SK-N-SH treated with all-trans-retinoic acid at 6 μM for 48 hours (cell line): ENCODE measurements around the gene DIAPH3.

ENCODE experiments used
- CREB5 ChIP-seq: fragments of 250-450 bp; sonication (Bioruptor Pico); IDR thresholded peaks from 2 replicates; pipeline ENCODE4 v1.5.1; 2020; ENCODE audit warnings: low read depth, mild to moderate bottlenecking, moderate library complexity
- CSRNP3 ChIP-seq: fragments of 250-450 bp; sonication (Bioruptor Pico); IDR thresholded peaks from 2 replicates; pipeline ENCODE4 v1.5.1; 2021; ENCODE audit warnings: mild to moderate bottlenecking, moderate library complexity
- GLIS3 ChIP-seq: fragments of 250-450 bp; sonication (Bioruptor Pico); IDR thresholded peaks from 2 replicates; pipeline ENCODE4 v1.5.0; 2020; ENCODE audit warnings: mild to moderate bottlenecking, moderate library complexity
- RARB ChIP-seq: fragments of 250-450 bp; sonication (Bioruptor Pico); IDR thresholded peaks from 2 replicates; pipeline ENCODE4 v1.8.0; 2021; ENCODE audit warnings: mild to moderate bottlenecking, moderate library complexity
- SNAI2 ChIP-seq: fragments of 250-450 bp; sonication (Bioruptor Pico); IDR thresholded peaks from 2 replicates; pipeline ENCODE4 v1.5.0; 2020; ENCODE audit warnings: mild to moderate bottlenecking, moderate library complexity
- TOX ChIP-seq: fragments of 250-450 bp; sonication (Bioruptor Pico); IDR thresholded peaks from 2 replicates; pipeline ENCODE4 v1.8.0; 2021; ENCODE audit warnings: mild to moderate bottlenecking, moderate library complexity, borderline replicate concordance
- ZFP3 ChIP-seq: fragments of 250-450 bp; sonication (Bioruptor Pico); IDR thresholded peaks from 2 replicates; pipeline ENCODE4 v1.5.0; 2020; ENCODE audit warnings: mild to moderate bottlenecking, moderate library complexity
- ZFP30 ChIP-seq: fragments of 450-650 bp; formaldehyde crosslinking; IDR thresholded peaks from 2 replicates; pipeline ENCODE4 v1.5.0; 2022; ENCODE audit warnings: mild to moderate bottlenecking, moderate library complexity
- TF ChIP-seq, protein P1 (sequence below): fragments of 250-450 bp; sonication (Bioruptor Pico); IDR thresholded peaks from 2 replicates; pipeline ENCODE4 v1.8.0; 2021; ENCODE audit warnings: low read depth, mild to moderate bottlenecking, moderate library complexity, borderline replicate concordance
- TF ChIP-seq, protein P2 (sequence below): fragments of 250-450 bp; sonication (Bioruptor Pico); IDR thresholded peaks from 2 replicates; pipeline ENCODE4 v1.5.0; 2020; ENCODE audit warnings: mild to moderate bottlenecking, moderate library complexity

GRCh38 chr13:59750860-59751259 lies 412.9 kb downstream of the DIAPH3 start:
- TF ChIP-seq ZFP3 = no peak
- TF ChIP-seq ZFP30 (CRISPR knock-in tag) = no peak
- TF ChIP-seq CREB5 (CRISPR knock-in tag) = no peak
- TF ChIP-seq, protein P1, sequence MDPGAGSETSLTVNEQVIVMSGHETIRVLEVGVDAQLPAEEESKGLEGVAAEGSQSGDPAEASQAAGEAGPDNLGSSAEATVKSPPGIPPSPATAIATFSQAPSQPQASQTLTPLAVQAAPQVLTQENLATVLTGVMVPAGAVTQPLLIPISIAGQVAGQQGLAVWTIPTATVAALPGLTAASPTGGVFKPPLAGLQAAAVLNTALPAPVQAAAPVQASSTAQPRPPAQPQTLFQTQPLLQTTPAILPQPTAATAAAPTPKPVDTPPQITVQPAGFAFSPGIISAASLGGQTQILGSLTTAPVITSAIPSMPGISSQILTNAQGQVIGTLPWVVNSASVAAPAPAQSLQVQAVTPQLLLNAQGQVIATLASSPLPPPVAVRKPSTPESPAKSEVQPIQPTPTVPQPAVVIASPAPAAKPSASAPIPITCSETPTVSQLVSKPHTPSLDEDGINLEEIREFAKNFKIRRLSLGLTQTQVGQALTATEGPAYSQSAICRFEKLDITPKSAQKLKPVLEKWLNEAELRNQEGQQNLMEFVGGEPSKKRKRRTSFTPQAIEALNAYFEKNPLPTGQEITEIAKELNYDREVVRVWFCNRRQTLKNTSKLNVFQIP (CRISPR knock-in tag) = no peak
- TF ChIP-seq GLIS3 (CRISPR knock-in tag) = no peak
- no peak for TF ChIP-seq CSRNP3 (CRISPR knock-in tag)
- TF ChIP-seq SNAI2 (CRISPR knock-in tag) = no peak
- no peak for TF ChIP-seq RARB (CRISPR knock-in tag)
- TF ChIP-seq TOX (CRISPR knock-in tag) = no peak
- TF ChIP-seq, protein P2, sequence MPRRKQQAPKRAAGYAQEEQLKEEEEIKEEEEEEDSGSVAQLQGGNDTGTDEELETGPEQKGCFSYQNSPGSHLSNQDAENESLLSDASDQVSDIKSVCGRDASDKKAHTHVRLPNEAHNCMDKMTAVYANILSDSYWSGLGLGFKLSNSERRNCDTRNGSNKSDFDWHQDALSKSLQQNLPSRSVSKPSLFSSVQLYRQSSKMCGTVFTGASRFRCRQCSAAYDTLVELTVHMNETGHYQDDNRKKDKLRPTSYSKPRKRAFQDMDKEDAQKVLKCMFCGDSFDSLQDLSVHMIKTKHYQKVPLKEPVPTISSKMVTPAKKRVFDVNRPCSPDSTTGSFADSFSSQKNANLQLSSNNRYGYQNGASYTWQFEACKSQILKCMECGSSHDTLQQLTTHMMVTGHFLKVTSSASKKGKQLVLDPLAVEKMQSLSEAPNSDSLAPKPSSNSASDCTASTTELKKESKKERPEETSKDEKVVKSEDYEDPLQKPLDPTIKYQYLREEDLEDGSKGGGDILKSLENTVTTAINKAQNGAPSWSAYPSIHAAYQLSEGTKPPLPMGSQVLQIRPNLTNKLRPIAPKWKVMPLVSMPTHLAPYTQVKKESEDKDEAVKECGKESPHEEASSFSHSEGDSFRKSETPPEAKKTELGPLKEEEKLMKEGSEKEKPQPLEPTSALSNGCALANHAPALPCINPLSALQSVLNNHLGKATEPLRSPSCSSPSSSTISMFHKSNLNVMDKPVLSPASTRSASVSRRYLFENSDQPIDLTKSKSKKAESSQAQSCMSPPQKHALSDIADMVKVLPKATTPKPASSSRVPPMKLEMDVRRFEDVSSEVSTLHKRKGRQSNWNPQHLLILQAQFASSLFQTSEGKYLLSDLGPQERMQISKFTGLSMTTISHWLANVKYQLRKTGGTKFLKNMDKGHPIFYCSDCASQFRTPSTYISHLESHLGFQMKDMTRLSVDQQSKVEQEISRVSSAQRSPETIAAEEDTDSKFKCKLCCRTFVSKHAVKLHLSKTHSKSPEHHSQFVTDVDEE (CRISPR knock-in tag) = no peak
